DND-41 (cell line): ENCODE data around the gene KDM5A.

ENCODE experiments used
- ATAC-seq: fragments of 200-7000 bp; cut with Tn5 transposase; 3 replicates; pipeline ENCODE4 v1.9.1; 2021; ENCODE audit warnings: low read depth; ENCODE audit not compliant: insufficient read depth
- DNase-seq: peaks from one replicate; pipeline ENCODE4 v3.0.0-alpha.2; 2020
- H2AFZ ChIP-seq: 2 replicates; pipeline ENCODE4 v1.6.0; 2012; ENCODE audit warnings: low read depth, low read length
- H3K27ac ChIP-seq: 2 replicates; pipeline ENCODE4 v1.5.1; 2012; ENCODE audit warnings: low read length, inconsistent platforms
- H3K27me3 ChIP-seq: fragments of 200-600 bp; sonication (generic); 2 replicates; pipeline ENCODE4 v1.6.0; 2012; ENCODE audit warnings: low read length, mild to moderate bottlenecking, inconsistent platforms; ENCODE audit not compliant: insufficient read depth, poor library complexity
- H3K36me3 ChIP-seq: 2 replicates; pipeline ENCODE4 v1.5.1; 2012; ENCODE audit warnings: low read length, inconsistent platforms; ENCODE audit not compliant: insufficient read depth
- H3K4me1 ChIP-seq: 2 replicates; pipeline ENCODE4 v1.5.1; 2012; ENCODE audit warnings: mild to moderate bottlenecking, low read length; ENCODE audit not compliant: insufficient read depth
- H3K4me2 ChIP-seq: 2 replicates; pipeline ENCODE4 v1.6.0; 2012; ENCODE audit warnings: mild to moderate bottlenecking, moderate library complexity, low read length, inconsistent platforms; ENCODE audit not compliant: insufficient read depth
- H3K4me3 ChIP-seq, 2 experiments: fragments of 200-600 bp in 1 of 2; shearing (Covaris generic) in 1 of 2; 2 replicates each; pipeline ENCODE4 v1.5.1; 2012 to 2016; ENCODE audit warnings: inconsistent platforms in 2 of 2, low read length in 2 of 2, mild to moderate bottlenecking in 2 of 2, low read depth in 1 of 2, moderate library complexity in 1 of 2
- H3K79me2 ChIP-seq: 2 replicates; pipeline ENCODE4 v1.6.0; 2012; ENCODE audit warnings: low read length, inconsistent platforms; ENCODE audit not compliant: insufficient read depth
- H3K9ac ChIP-seq: 2 replicates; pipeline ENCODE4 v1.6.0; 2012; ENCODE audit warnings: low read depth, mild to moderate bottlenecking, inconsistent platforms, low read length, moderate library complexity
- H3K9me3 ChIP-seq: 2 replicates; pipeline ENCODE4 v1.5.1; 2012; ENCODE audit warnings: low read length, moderate library complexity, mild to moderate bottlenecking, inconsistent platforms; ENCODE audit not compliant: insufficient read depth, severe bottlenecking
- H4K20me1 ChIP-seq: 2 replicates; pipeline ENCODE4 v1.6.0; 2012; ENCODE audit warnings: low read length; ENCODE audit not compliant: insufficient read depth
- CTCF ChIP-seq: IDR thresholded peaks from 2 replicates; pipeline ENCODE4 v1.5.1; 2012; ENCODE audit warnings: borderline replicate concordance, low read length, moderate library complexity, mild to moderate bottlenecking; ENCODE audit not compliant: poor library complexity, severe bottlenecking; ENCODE audit errors: extremely low read depth
- EZH2 ChIP-seq: IDR thresholded peaks from 3 replicates; pipeline ENCODE4 v1.6.1; 2012; ENCODE audit warnings: borderline replicate concordance, low read depth, mild to moderate bottlenecking, moderate library complexity, low read length, inconsistent platforms; ENCODE audit not compliant: severe bottlenecking

Gene KDM5A

GRCh38 chr12:400828-401227 is 11.7 kb upstream of the KDM5A start:
- Histone ChIP-seq H3K27ac (peak overlapping the region; percentile 69), H3K4me3 (peak overlapping the region; percentile 85 to 89), H2AFZ (peak overlapping the region; percentile 91), H3K4me1 (peaks cover 24% of the 10 kb centered on the region), H3K27me3 (no peaks in the 10 kb centered on the region), H3K79me2 (peaks cover 33% of the 10 kb centered on the region), H3K4me2 (peak overlapping the region; percentile 64), H4K20me1 (no peaks in the 10 kb centered on the region), H3K9me3 (no peaks in the 10 kb centered on the region), H3K9ac (peak overlapping the region; percentile 75), H3K36me3 (peaks cover 10% of the 10 kb centered on the region; the same call in 1 of the 2 replicates)
- no peak; the same call in 1 of the 3 replicates for ATAC-seq
- TF ChIP-seq EZH2 (no peak), CTCF (no peak)
- DNase-seq = no peak

- ATAC-seq (peak; percentile 47), DNase-seq (peak; percentile 15)
- H3K27ac ChIP-seq = peak overlapping the region; percentile 96
Observed at GRCh38 chr12:388541-389141, 479 bp downstream of the KDM5A start.

GRCh38 chr12:388012-388411 is 1.1 kb downstream of the KDM5A start:
- no peak for TF ChIP-seq EZH2
- no peak for TF ChIP-seq CTCF
- no peak for DNase-seq
- Histone ChIP-seq H3K9ac (peak overlapping the region; percentile 75), H3K4me2 (peak overlapping the region; percentile 91), H2AFZ (no peak overlapping the region), H3K4me1 (peaks cover 42% of the 10 kb centered on the region), H4K20me1 (peaks cover 24% of the 10 kb centered on the region; the same call in 1 of the 2 replicates), H3K4me3 (peak overlapping the region; percentile 51 to 78), H3K36me3 (peaks cover 28% of the 10 kb centered on the region), H3K79me2 (peaks cover 65% of the 10 kb centered on the region), H3K9me3 (no peaks in the 10 kb centered on the region), H3K27me3 (no peaks in the 10 kb centered on the region), H3K27ac (peak overlapping the region; percentile 96)
- no peak for ATAC-seq

More at GRCh38 chr12:388541-389141, 479 bp downstream of the KDM5A start:
- H3K27me3 ChIP-seq = no peaks in the 10 kb centered on the region
- peaks cover 42% of the 10 kb centered on the region for H3K4me1 ChIP-seq
- no peaks in the 10 kb centered on the region for H3K9me3 ChIP-seq
- peaks cover 24% of the 10 kb centered on the region; the same call in 1 of the 2 replicates for H4K20me1 ChIP-seq
- peaks cover 21% of the 10 kb centered on the region for H3K36me3 ChIP-seq
- H3K79me2 ChIP-seq = peaks cover 60% of the 10 kb centered on the region
- H3K9ac ChIP-seq = peak overlapping the region; percentile 75
- H3K4me3 ChIP-seq = peak overlapping the region; percentile 51 to 78
- H2AFZ ChIP-seq = peak overlapping the region; percentile 92
- H3K4me2 ChIP-seq = peak overlapping the region; percentile 91
- TF ChIP-seq EZH2 = no peak
- no peak for TF ChIP-seq CTCF
